GM21367 (cell line): ENCODE measurements around the gene RASGRP3.
A peak's percentile ranks its signal among the peaks of the same experiment; 100 is the strongest.

Source experiments
- ATAC-seq: cut with Tn5 transposase; IDR thresholded peaks from one replicate; pipeline ENCODE4 v1.9.1; 2021; ENCODE audit not compliant: unreplicated experiment

Gene RASGRP3

GRCh38 chr2:33492399-33493134, 16.1 kb downstream of the RASGRP3 start:
- no peak for ATAC-seq

- peak; percentile 45 for ATAC-seq
These were observed 17.8 kb downstream of the RASGRP3 start for GRCh38 chr2:33494155-33494779.

- no peak for ATAC-seq
These were observed 18.6 kb downstream of the RASGRP3 start for GRCh38 chr2:33494877-33495641.

- no peak for ATAC-seq
These were observed 19.2 kb downstream of the RASGRP3 start for GRCh38 chr2:33495683-33496082.

GRCh38 chr2:33496150-33496549, 19.7 kb downstream of the RASGRP3 start:
- ATAC-seq: no peak

- ATAC-seq: no peak
These were observed 20.3 kb downstream of the RASGRP3 start for GRCh38 chr2:33496726-33497125.

GRCh38 chr2:33497221-33497650, 20.8 kb downstream of the RASGRP3 start:
- ATAC-seq: peak; percentile 41

- peak; percentile 19 for ATAC-seq
These were observed 22.0 kb downstream of the RASGRP3 start for GRCh38 chr2:33498291-33498956.

GRCh38 chr2:33500177-33500576, 23.7 kb downstream of the RASGRP3 start:
- ATAC-seq: no peak

- no peak for ATAC-seq
These were observed 25.6 kb downstream of the RASGRP3 start for GRCh38 chr2:33502025-33502424.

GRCh38 chr2:33503002-33503401, 26.6 kb downstream of the RASGRP3 start:
- ATAC-seq: no peak

- no peak for ATAC-seq
These were observed 29.5 kb downstream of the RASGRP3 start for GRCh38 chr2:33505966-33506365.

GRCh38 chr2:33509908-33510585, 33.6 kb downstream of the RASGRP3 start:
- no peak for ATAC-seq

GRCh38 chr2:33510586-33510968, 34.1 kb downstream of the RASGRP3 start:
- ATAC-seq: no peak

- ATAC-seq: no peak
These were observed 34.7 kb downstream of the RASGRP3 start for GRCh38 chr2:33511141-33511540.

GRCh38 chr2:33512112-33512511, 35.7 kb downstream of the RASGRP3 start:
- ATAC-seq: no peak

GRCh38 chr2:33513480-33513879, 37.0 kb downstream of the RASGRP3 start:
- ATAC-seq: no peak

GRCh38 chr2:33516456-33516995, 40.1 kb downstream of the RASGRP3 start:
- no peak for ATAC-seq

GRCh38 chr2:33518200-33518599, 41.8 kb downstream of the RASGRP3 start:
- no peak for ATAC-seq

- ATAC-seq: no peak
These were observed 42.5 kb downstream of the RASGRP3 start for GRCh38 chr2:33518929-33519328.
